GM10266 (cell line): ENCODE data around the gene LRRC38.

ENCODE experiments used
- DNase-seq: peaks from one replicate; pipeline ENCODE4 v3.0.0; 2012; ENCODE audit errors: extremely low spot score
- TF ChIP-seq, protein P1 (sequence below): IDR thresholded peaks from 2 replicates; pipeline ENCODE4 v1.5.1; 2012; ENCODE audit warnings: mild to moderate bottlenecking, low read depth; ENCODE audit not compliant: control insufficient read depth, insufficient read depth; ENCODE audit errors: missing control alignments

Gene LRRC38

DNA sequence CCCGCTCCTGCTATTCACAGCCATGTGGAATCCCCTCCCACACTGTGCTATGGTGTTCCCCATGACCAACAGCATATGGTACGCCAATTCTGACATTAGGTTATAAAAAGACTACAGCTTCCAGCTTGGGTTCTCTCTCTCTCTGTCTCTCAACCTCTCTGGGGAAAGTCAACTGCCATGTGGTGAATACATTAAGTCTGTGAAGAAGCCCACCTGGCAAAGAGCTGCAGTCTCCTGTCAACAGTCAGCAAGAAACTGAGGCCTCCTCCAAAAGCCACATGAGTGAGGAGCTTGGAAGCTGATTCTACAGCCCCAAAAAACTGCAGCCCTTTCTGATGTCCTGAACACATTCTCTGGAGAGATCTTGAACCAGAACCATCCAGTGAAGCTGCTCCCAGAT is 25.0 kb upstream of the LRRC38 start:
- DNase-seq = no peak
- TF ChIP-seq, protein P1, sequence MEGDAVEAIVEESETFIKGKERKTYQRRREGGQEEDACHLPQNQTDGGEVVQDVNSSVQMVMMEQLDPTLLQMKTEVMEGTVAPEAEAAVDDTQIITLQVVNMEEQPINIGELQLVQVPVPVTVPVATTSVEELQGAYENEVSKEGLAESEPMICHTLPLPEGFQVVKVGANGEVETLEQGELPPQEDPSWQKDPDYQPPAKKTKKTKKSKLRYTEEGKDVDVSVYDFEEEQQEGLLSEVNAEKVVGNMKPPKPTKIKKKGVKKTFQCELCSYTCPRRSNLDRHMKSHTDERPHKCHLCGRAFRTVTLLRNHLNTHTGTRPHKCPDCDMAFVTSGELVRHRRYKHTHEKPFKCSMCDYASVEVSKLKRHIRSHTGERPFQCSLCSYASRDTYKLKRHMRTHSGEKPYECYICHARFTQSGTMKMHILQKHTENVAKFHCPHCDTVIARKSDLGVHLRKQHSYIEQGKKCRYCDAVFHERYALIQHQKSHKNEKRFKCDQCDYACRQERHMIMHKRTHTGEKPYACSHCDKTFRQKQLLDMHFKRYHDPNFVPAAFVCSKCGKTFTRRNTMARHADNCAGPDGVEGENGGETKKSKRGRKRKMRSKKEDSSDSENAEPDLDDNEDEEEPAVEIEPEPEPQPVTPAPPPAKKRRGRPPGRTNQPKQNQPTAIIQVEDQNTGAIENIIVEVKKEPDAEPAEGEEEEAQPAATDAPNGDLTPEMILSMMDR = no peak

DNA sequence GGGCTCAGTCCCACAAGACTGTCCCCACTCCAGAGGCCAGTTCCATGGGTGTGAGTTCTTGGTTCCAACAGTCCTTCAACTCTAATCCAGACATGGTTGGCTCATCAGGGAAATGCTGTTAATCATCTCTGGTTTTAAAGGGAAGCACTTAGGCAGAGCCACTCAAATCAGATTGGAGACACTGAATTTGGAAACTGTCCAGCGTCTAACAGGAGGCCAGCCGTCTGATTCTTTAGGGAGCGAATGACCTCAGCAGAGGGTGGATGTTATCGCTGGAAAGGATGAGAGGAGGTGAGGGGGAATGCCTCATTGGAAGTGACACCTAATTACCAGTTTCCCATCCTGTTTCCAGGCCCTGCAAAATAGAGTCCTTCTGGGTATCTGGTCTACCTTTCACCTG is 22.8 kb upstream of the LRRC38 start:
- TF ChIP-seq, protein P1 = no peak
- DNase-seq = no peak

DNA sequence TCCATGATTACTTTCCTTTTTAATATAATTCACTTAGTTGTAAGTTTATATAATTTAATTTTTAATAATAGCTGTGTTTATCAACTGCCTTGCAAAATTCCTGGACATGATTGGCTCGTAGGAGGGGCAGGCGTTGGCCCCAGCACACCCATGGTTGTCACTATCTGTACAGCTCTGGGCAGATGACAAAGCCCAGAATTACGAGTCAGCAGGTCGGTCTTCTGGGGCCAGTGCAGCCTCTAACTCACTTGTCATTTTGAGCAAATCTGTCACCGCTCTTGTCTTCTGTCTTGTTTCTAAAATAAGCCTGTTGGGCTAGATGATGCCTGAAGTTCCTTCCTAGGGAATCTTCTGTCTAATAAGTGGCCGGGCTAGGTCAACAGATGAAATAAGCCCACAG is 21.4 kb upstream of the LRRC38 start:
- TF ChIP-seq, protein P1 = no peak
- no peak for DNase-seq

DNA sequence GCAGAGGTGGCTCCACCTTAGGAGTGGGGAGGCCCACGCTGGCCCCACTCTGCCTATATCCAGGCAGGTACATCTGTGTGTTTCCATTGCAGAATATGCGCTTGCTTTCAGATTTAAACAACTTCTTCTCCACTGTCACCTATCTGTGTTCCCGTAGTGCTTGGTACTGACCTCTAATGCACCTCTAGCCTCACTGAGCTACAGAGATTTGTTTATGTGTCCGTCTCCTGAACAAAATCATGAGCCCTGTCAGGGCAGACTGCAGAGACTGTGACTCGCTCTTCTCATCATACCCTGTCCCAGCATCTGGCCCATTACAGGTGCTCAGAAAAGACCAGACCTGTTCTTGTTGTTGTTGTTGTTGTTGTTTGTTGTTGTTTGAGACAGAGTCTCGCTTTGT is 14.5 kb upstream of the LRRC38 start:
- no peak for DNase-seq
- TF ChIP-seq, protein P1 = no peak

DNA sequence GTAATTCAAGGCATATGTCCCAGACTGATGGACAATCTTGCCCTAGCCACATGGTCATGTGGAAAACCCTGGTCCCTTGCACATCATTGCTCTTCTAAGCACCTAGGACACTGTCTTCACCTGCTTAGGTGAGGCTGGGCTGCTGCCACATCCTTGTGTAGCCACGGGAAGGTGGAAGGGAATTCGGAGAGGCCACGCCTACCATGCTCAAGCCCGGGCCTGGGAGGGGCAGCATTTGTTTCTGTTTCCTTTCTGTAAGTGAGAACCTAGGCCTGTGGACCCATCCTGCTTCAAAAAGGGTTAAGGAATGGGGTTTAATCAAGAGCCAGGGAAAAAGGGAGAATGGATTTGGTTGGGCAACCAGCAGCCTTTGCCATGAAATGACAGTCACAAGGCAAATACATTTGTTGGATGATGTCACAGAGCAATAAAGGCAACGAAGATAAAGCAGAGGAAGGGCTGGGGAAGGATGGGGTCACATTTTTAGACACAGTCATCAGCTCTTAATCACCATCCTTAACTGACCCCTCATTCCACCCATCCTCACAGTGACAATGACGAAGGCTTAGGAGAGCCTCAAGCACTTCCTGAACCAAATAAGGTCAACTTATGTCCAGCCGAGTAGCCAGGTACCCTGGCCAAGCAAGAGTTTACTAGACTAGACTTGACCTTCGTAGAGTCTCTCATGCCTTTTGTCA is 10.1 kb upstream of the LRRC38 start:
- TF ChIP-seq, protein P1 = no peak

DNA sequence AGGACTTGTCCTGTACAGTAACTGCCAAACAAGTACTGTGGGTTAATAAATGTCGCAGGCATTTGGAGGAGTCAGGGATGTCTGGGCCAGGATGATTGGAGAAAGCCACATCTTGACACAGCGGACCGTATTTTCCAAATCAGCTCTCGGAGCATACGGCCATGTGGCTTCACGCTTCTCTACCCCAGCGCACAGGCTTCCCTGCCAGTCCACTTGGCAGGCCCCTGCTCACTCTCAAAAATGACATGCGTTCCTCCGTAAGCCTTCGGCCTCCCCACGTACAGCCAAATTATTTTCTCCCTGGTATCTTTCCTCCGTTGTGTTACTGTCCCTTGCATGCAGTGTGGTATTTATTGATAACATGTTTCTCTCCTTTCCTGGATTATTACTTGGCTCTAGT is 7.2 kb upstream of the LRRC38 start:
- TF ChIP-seq, protein P1 = no peak
- DNase-seq = no peak

More for the DNA sequence above, 10.1 kb upstream of the LRRC38 start:
- DNase-seq = no peak

DNA sequence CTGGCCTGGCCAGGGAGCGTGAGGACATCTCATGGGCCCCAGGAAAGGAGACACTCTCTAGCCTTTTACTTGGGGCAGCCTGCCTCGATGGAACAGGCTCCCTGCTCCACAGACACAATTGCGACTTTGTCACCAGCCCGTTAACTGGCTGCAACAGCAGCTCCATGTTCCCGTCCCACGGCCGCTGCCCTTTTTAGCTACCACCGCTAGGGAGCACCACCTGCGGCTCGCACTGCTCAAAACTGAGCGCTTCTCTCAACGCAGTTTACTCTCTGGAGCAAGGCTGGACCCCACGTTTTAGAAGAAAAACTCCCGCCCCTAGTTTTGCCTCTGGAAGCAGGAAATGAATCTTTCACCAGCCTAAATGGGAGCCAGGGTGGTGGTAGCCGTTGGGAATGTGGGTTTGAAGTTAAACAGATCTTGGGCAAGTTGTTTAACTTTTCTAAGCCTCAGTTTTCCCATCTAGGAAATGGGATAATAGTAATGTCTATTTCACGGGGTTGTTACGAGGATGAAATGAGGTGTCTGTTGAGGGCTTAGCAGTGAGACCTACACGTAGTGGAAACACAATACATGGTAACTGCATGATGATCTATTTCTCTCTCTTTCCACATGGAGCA is 3.5 kb upstream of the LRRC38 start:
- TF ChIP-seq, protein P1 = peak; percentile 37
- no peak for DNase-seq
